Psoas muscle (tissue), 8 donors: ENCODE results near the gene ZNF764. TPM values are rescaled to one million over a fixed set of nuclear protein-coding genes. Genes with fewer than 3 reads are reported as not detected.

ENCODE experiments used
- ATAC-seq, 4 donors: fragments of 200-7000 bp; cut with Tn5 transposase; one replicate each; pipeline ENCODE4 v1.9.1; 2020; ENCODE audit warnings: moderate library complexity in 3 of 4, mild to moderate bottlenecking in 2 of 4
- DNase-seq, 2 donors: peaks; one replicate each; pipeline ENCODE4 v3.0.0-alpha.2; 2020
- H3K27ac ChIP-seq: fragments of 200-600 bp; one replicate; pipeline ENCODE4 v1.8.0; 2022
- H3K27me3 ChIP-seq, 3 donors: fragments of 200-600 bp in 1 of 3; one replicate each; pipeline versions ENCODE4 v1.6.1 to v1.8.0; 2013 to 2022; ENCODE audit warnings: low read length in 2 of 3, mild to moderate bottlenecking in 2 of 3, moderate library complexity in 1 of 3; ENCODE audit not compliant: insufficient read depth in 3 of 3
- H3K36me3 ChIP-seq, 2 donors: fragments of 200-600 bp in 1 of 2; one replicate each; pipeline versions ENCODE4 v1.6.1 to v1.8.0; 2013 to 2022; ENCODE audit warnings: low read depth in 1 of 2, mild to moderate bottlenecking in 1 of 2, moderate library complexity in 1 of 2; ENCODE audit not compliant: insufficient read depth in 1 of 2
- H3K4me1 ChIP-seq: fragments of 200-600 bp; one replicate; pipeline ENCODE4 v1.8.0; 2022
- H3K4me3 ChIP-seq: fragments of 200-600 bp; one replicate; pipeline ENCODE4 v1.8.0; 2022; ENCODE audit warnings: mild to moderate bottlenecking
- H3K9me3 ChIP-seq: fragments of 200-600 bp; one replicate; pipeline ENCODE4 v1.8.0; 2022
- WGBS, 3 donors: extraction: QIAGEN DNeasy Blood & Tissue Kit; methylation state at CpG; one replicate each; pipeline versions ENCODE4 v1.1.6 to v1.1.7; 2013; 5-methylcytosine and 5-hydroxymethylcytosine counted together
- intact Hi-C, 2 donors: fragments of 100-400 bp; cut with DNase I; formaldehyde crosslinking; loops; one replicate each; pipeline versions ENCODE4 v1.11.0 to v1.14.2; 2022
- polyA plus RNA-seq, 3 donors: library from polyadenylated mRNA; stranded (reverse); fragments of 200-250 nt; gene quantifications; one replicate each; pipeline ENCODE4 v1.2.3, GENCODE V29; 2013
- total RNA-seq, 4 donors: library from RNA; stranded (reverse); fragmentation: NEBNext Ultra II Directional in 2 of 4; extraction: Animal tissue kit (Norgen Biotek cat#: 25700) in 2 of 4; gene quantifications; one replicate each; pipeline versions ENCODE4 v1.2.1 to v1.2.4, GENCODE V29; 2021 to 2023
- TF ChIP-seq, protein P1 (sequence below): fragments of 200-600 bp; IDR thresholded peaks from one replicate; pipeline ENCODE4 v1.8.0; 2022; ENCODE audit warnings: antibody characterized with exemption
- donor health status: healthy with polysubstance abuse.
- donor health status: DM: no; HTN: no; CAD: no; lungs with moderate emphysema.
- donor health status: Bipolar disorder and iron deficiency.
- donor health status: healthy.
- donor health status: DM: yes; HTN: yes; CAD: no.
- donor health status: DM: no; HTN: no; CAD: no.
- donor health status: DM: no; HTN: no; CAD: no.
- donor health status: DM: yes; HTN: yes; CAD: no.

The ZNF764 gene
- total and polyA plus RNA-seq, 7 donors: 1.9 to 8.7 (median 5.1) TPM

DNA sequence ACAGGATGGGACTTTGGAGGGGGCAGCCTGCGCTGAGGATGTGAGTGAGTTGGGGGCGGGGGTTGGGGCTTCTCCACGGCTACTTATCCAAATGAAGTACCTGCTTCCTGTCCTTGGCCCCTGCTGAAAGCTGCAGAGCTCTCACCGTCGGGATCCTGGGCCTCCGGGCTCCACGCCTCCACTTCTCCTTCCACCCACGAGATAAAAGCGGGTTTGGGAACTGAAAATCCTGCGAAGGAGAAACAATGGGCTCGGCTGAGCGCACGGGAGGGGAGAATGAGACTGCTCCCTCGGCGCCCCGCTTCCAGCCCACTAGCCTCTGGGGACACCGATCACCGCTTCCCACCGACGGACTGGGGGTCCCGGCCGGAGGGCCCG lies 26.8 kb upstream of the ZNF764 start:
- 1 to 4% (median 2%) methylated on average over 19 to 23 of the region's 23 CpGs for WGBS, 3 donors
- Histone ChIP-seq H3K36me3 (peaks cover 7 to 48% of the 10 kb centered on the region in 2 donors), H3K9me3 (no peaks in the 10 kb centered on the region), H3K4me1 (peaks cover 11% of the 10 kb centered on the region), H3K27ac (peak overlapping the region; percentile 87), H3K27me3 (no peaks in the 10 kb centered on the region), H3K4me3 (peak overlapping the region; percentile 81)
- TF ChIP-seq, protein P1, sequence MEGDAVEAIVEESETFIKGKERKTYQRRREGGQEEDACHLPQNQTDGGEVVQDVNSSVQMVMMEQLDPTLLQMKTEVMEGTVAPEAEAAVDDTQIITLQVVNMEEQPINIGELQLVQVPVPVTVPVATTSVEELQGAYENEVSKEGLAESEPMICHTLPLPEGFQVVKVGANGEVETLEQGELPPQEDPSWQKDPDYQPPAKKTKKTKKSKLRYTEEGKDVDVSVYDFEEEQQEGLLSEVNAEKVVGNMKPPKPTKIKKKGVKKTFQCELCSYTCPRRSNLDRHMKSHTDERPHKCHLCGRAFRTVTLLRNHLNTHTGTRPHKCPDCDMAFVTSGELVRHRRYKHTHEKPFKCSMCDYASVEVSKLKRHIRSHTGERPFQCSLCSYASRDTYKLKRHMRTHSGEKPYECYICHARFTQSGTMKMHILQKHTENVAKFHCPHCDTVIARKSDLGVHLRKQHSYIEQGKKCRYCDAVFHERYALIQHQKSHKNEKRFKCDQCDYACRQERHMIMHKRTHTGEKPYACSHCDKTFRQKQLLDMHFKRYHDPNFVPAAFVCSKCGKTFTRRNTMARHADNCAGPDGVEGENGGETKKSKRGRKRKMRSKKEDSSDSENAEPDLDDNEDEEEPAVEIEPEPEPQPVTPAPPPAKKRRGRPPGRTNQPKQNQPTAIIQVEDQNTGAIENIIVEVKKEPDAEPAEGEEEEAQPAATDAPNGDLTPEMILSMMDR: no peak
- DNase-seq (no peak), ATAC-seq (peak in 2 of 4 donors; percentile 1 to 2)
- intact Hi-C loops: loop anchor here in 1 of 2 donors (1.0 to 5.0 kb wide), 3 partner anchors 27 to 50 kb away; partner anchors contain the start of genes ZNF747 and ZNF764

GRCh38 chr16:30582611-30583340 lies 24.6 kb upstream of the ZNF764 start:
- 94 to 95% (median 95%) methylated on average over 48 of the region's 48 CpGs for WGBS, 3 donors
- DNase-seq: no peak

DNA sequence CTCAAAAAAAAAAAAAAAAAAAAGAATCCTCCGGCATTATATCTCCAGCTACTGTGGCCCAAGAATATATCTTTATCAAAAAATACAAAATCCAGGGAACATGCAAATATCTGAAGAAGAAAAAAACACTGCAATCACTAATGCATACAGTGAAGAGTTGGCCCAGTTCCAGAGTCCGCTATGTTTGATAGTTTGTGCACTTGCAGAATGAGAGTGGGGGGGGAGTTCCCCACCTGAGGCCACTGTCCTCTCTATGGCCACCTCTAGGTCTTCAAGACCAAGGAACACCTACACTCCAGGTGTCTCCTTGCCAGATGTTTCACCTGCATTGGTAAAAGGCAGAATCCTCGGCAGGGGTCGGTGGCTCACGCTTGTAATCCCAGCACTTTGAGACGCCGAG lies 23.3 kb upstream of the ZNF764 start:
- TF ChIP-seq, protein P1: no peak
- WGBS, 3 donors: 85 to 91% (median 85%) methylated on average over 7 of the region's 7 CpGs
- Histone ChIP-seq H3K9me3 (no peaks in the 10 kb centered on the region), H3K27ac (no peak overlapping the region), H3K27me3 (no peaks in the 10 kb centered on the region), H3K4me3 (no peak overlapping the region), H3K36me3 (peaks cover 7 to 64% of the 10 kb centered on the region in 2 donors), H3K4me1 (peaks cover 11% of the 10 kb centered on the region)
- intact Hi-C loops: no loop called here
- no peak for ATAC-seq
- DNase-seq: no peak

More at GRCh38 chr16:30582611-30583340, 24.6 kb upstream of the ZNF764 start:
- H3K27ac ChIP-seq: no peak overlapping the region
- H3K36me3 ChIP-seq: peaks cover 7 to 64% of the 10 kb centered on the region in 2 donors
- intact Hi-C loops: no loop called here
- no peak overlapping the region for H3K4me3 ChIP-seq
- H3K4me1 ChIP-seq: peaks cover 11% of the 10 kb centered on the region
- no peaks in the 10 kb centered on the region for H3K9me3 ChIP-seq
- H3K27me3 ChIP-seq: no peaks in the 10 kb centered on the region
- TF ChIP-seq, protein P1: no peak
- ATAC-seq: no peak

GRCh38 chr16:30574678-30575077 lies 16.5 kb upstream of the ZNF764 start:
- no peak overlapping the region for H3K4me3 ChIP-seq
- TF ChIP-seq, protein P1: no peak
- H3K27me3 ChIP-seq: no peaks in the 10 kb centered on the region
- H3K9me3 ChIP-seq: no peaks in the 10 kb centered on the region
- WGBS, 3 donors: 70 to 88% (median 82%) methylated on average over 1 of the region's 1 CpG
- no peak overlapping the region for H3K27ac ChIP-seq
- no peak for DNase-seq
- H3K36me3 ChIP-seq: peaks cover 0 to 28% of the 10 kb centered on the region in 2 donors
- no peak for ATAC-seq
- intact Hi-C loops: loop anchor here in 1 of 2 donors (5.0 kb wide), 2 partner anchors 47 to 78 kb away; partner anchors contain the start of genes PRR14 and ZNF768
- H3K4me1 ChIP-seq: peaks cover 16% of the 10 kb centered on the region
